Smooth muscle cell (in vitro differentiated cells): ENCODE results near the gene RUFY1. TPM values are rescaled to one million over a fixed set of nuclear protein-coding genes. Genes with fewer than 3 reads are reported as not detected.

ENCODE experiments used
- DNase-seq: peaks from one replicate; lab custom pipeline; 2025; ENCODE audit not compliant: unreplicated experiment; lab: John Stamatoyannopoulos, UW
- H2AFZ ChIP-seq: fragments of 200-600 bp; sonication (generic); 2 replicates; pipeline ENCODE4 v1.6.0; 2016; ENCODE audit warnings: antibody characterized with exemption, low read depth, mild to moderate bottlenecking
- H3F3A ChIP-seq: fragments of 200-600 bp; sonication (generic); 2 replicates; pipeline ENCODE4 v1.6.0; 2017; ENCODE audit warnings: antibody characterized with exemption, low read depth
- H3K27ac ChIP-seq: fragments of 200-600 bp; sonication (generic); 2 replicates; pipeline ENCODE4 v1.5.1; 2016; ENCODE audit warnings: low read depth, mild to moderate bottlenecking
- H3K27me3 ChIP-seq: fragments of 200-600 bp; sonication (generic); 2 replicates; pipeline ENCODE4 v1.6.1; 2016; ENCODE audit warnings: low read depth, mild to moderate bottlenecking
- H3K36me3 ChIP-seq: fragments of 200-600 bp; sonication (generic); 2 replicates; pipeline ENCODE4 v1.5.1; 2016; ENCODE audit warnings: low read depth
- H3K4me1 ChIP-seq: fragments of 200-600 bp; sonication (generic); 2 replicates; pipeline ENCODE4 v1.5.1; 2016; ENCODE audit warnings: low read depth
- H3K4me2 ChIP-seq: fragments of 200-600 bp; sonication (generic); 2 replicates; pipeline ENCODE4 v1.6.0; 2016; ENCODE audit warnings: mild to moderate bottlenecking
- H3K4me3 ChIP-seq: fragments of 200-600 bp; sonication (generic); 2 replicates; pipeline ENCODE4 v1.5.1; 2016; ENCODE audit warnings: mild to moderate bottlenecking
- H3K79me2 ChIP-seq: fragments of 200-600 bp; sonication (generic); 2 replicates; pipeline ENCODE4 v1.6.0; 2016; ENCODE audit warnings: low read depth, mild to moderate bottlenecking
- H3K9ac ChIP-seq: fragments of 200-600 bp; sonication (generic); 2 replicates; pipeline ENCODE4 v1.6.0; 2016; ENCODE audit warnings: low read depth
- H3K9me3 ChIP-seq: fragments of 200-600 bp; sonication (generic); replicated peaks from 2 replicates; pipeline ENCODE4 v1.5.1; 2016; ENCODE audit warnings: low read depth
- H4K20me1 ChIP-seq: fragments of 200-600 bp; sonication (generic); 2 replicates; pipeline ENCODE4 v1.6.0; 2016; ENCODE audit warnings: low read depth
- CTCF ChIP-seq: fragments of 200-600 bp; sonication (generic); IDR thresholded peaks from 2 replicates; pipeline ENCODE4 v1.5.1; 2017; ENCODE audit warnings: borderline replicate concordance, mild to moderate bottlenecking, antibody characterized with exemption; ENCODE audit not compliant: insufficient read depth, poor library complexity, severe bottlenecking
- WGBS: methylation state at CpG from one replicate; pipeline ENCODE4 v1.1.7; 2016; ENCODE audit warnings: low lambda C conversion rate; 5-methylcytosine and 5-hydroxymethylcytosine counted together
- polyA plus RNA-seq: library from polyadenylated mRNA; unstranded; fragments of >200 nt; fragmentation: Nextera tagmentation; extraction: Ambion mirVana; gene quantifications from 2 replicates; pipeline ENCODE4 v1.2.1, GENCODE V29; 2016
- total RNA-seq: library from RNA; depleted of rRNA; stranded (reverse); fragments of >200 nt; gene quantifications from 2 replicates; pipeline ENCODE4 v1.2.3, GENCODE V29; 2014

RUFY1 gene
- total and polyA plus RNA-seq, 2 experiments from 2014 or later, result 23.8 to 26.4 TPM

- Histone ChIP-seq H3K27me3 (no peaks in the 10 kb centered on the region), H3K36me3 (no peaks in the 10 kb centered on the region), H3K4me1 (no peaks in the 10 kb centered on the region), H3K27ac (no peak overlapping the region), H2AFZ (no peak overlapping the region), H3K9me3 (no peaks in the 10 kb centered on the region), H3K4me3 (no peak overlapping the region), H3K9ac (no peak overlapping the region), H3K4me2 (no peak overlapping the region), H3F3A (peaks cover 36% of the 10 kb centered on the region), H3K79me2 (no peaks in the 10 kb centered on the region), H4K20me1 (peaks cover 63% of the 10 kb centered on the region)
- TF ChIP-seq CTCF, result no peak
- 96% methylated on average over 21 of the region's 21 CpGs for WGBS
- DNase-seq, result no peak
These were observed 55.9 kb downstream of the RUFY1 start for GRCh38 chr5:179606071-179606909.

GRCh38 chr5:179606910-179607159 lies 56.5 kb downstream of the RUFY1 start:
- no peaks in the 10 kb centered on the region for H3K27me3 ChIP-seq
- no peaks in the 10 kb centered on the region for H3K36me3 ChIP-seq
- H3K4me1 ChIP-seq, result no peaks in the 10 kb centered on the region
- no peak overlapping the region for H3K4me3 ChIP-seq
- no peak overlapping the region for H2AFZ ChIP-seq
- H3F3A ChIP-seq, result peaks cover 39% of the 10 kb centered on the region
- TF ChIP-seq CTCF, result no peak
- no peaks in the 10 kb centered on the region for H3K9me3 ChIP-seq
- H3K4me2 ChIP-seq, result no peak overlapping the region
- peaks cover 68% of the 10 kb centered on the region for H4K20me1 ChIP-seq
- H3K9ac ChIP-seq, result no peak overlapping the region
- no peaks in the 10 kb centered on the region for H3K79me2 ChIP-seq
- no peak for DNase-seq
- WGBS, result 96% methylated on average over 6 of the region's 6 CpGs
- H3K27ac ChIP-seq, result no peak overlapping the region

DNA sequence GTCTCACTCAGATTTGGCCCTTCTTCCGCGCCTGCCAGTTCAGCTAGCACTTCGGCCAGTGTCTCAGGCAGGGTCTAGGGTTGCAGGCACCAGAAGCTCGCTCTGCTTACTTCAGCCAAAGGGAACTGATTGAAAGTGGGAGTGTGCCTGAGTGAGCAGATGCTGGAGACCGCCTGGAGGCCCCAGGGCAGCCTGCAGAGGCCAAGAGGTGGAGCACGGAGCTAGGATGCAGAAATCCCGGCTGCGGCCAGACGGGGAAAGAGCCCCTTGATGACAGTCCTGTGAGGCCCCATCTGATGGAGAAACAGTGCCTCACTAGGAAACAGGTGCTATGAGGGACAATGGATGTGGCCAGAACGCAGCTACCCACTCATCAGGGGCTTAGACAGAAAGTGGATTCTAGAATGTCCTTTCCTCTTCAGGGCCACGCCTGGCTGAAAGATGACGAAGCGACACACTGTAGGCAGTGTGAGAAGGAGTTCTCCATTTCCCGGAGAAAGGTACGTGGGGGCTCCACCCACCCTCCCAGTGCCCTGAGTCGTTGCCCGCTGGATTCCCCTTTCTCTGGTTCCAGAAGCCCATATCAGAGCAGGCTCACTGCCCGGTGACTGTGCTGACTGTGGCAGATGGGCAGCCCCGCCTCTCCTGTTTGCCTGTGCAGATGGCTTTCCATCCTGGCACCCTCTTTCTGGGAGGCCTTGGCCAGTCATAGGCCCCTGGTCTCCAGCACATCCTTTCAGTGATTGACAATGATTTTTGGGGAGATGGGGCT lies 57.0 kb downstream of the RUFY1 start:
- H3K4me1 ChIP-seq, result no peaks in the 10 kb centered on the region
- peaks cover 72% of the 10 kb centered on the region for H4K20me1 ChIP-seq
- H3K36me3 ChIP-seq, result no peaks in the 10 kb centered on the region
- no peak overlapping the region for H3K9ac ChIP-seq
- WGBS, result 89% methylated on average over 19 of the region's 19 CpGs
- H3K79me2 ChIP-seq, result no peaks in the 10 kb centered on the region
- H3K4me2 ChIP-seq, result no peak overlapping the region
- H3K27ac ChIP-seq, result no peak overlapping the region
- H3F3A ChIP-seq, result peaks cover 41% of the 10 kb centered on the region
- H3K4me3 ChIP-seq, result no peak overlapping the region
- no peak overlapping the region for H2AFZ ChIP-seq
- no peak for TF ChIP-seq CTCF
- no peak for DNase-seq
- H3K27me3 ChIP-seq, result no peaks in the 10 kb centered on the region
- no peaks in the 10 kb centered on the region for H3K9me3 ChIP-seq
